Loucy (cell line): Measurements from ENCODE around the gene LMO2.
A peak's percentile ranks its signal among the peaks of the same experiment; 100 is the strongest.

Experiments
- H2AFZ ChIP-seq: fragments of 200-600 bp; sonication (generic); 2 replicates; pipeline ENCODE4 v1.6.0; 2016; ENCODE audit warnings: antibody characterized with exemption, mild to moderate bottlenecking, low read length, moderate library complexity
- H3F3A ChIP-seq: fragments of 200-600 bp; 2 replicates; pipeline ENCODE4 v1.6.0; 2016; ENCODE audit warnings: antibody characterized with exemption, low read depth, mild to moderate bottlenecking
- H3K27me3 ChIP-seq: fragments of 200-600 bp; sonication (generic); 2 replicates; pipeline ENCODE4 v1.6.1; 2014; ENCODE audit warnings: low read length, mild to moderate bottlenecking; ENCODE audit not compliant: insufficient read depth, poor library complexity, severe bottlenecking
- H3K36me3 ChIP-seq: fragments of 200-600 bp; sonication (generic); 2 replicates; pipeline ENCODE4 v1.6.1; 2016; ENCODE audit warnings: low read length; ENCODE audit not compliant: insufficient read depth
- H3K4me1 ChIP-seq: fragments of 200-600 bp; sonication (generic); 2 replicates; pipeline ENCODE4 v1.5.1; 2014; ENCODE audit warnings: low read length, mild to moderate bottlenecking; ENCODE audit not compliant: insufficient read depth, poor library complexity, severe bottlenecking
- H3K4me2 ChIP-seq: fragments of 200-600 bp; sonication (generic); 2 replicates; pipeline ENCODE4 v1.6.0; 2014; ENCODE audit warnings: antibody characterized with exemption, low read length, low read depth, mild to moderate bottlenecking; ENCODE audit not compliant: poor library complexity, severe bottlenecking
- H3K4me3 ChIP-seq: fragments of 200-600 bp; sonication (generic); 2 replicates; pipeline ENCODE4 v1.5.1; 2014; ENCODE audit warnings: low read length, mild to moderate bottlenecking, mixed read lengths; ENCODE audit not compliant: poor library complexity, severe bottlenecking
- H3K79me2 ChIP-seq: fragments of 200-600 bp; sonication (generic); 2 replicates; pipeline ENCODE4 v1.6.1; 2014; ENCODE audit warnings: low read length; ENCODE audit not compliant: insufficient read depth
- H3K9ac ChIP-seq: fragments of 200-600 bp; sonication (generic); 2 replicates; pipeline ENCODE4 v1.6.0; 2014; ENCODE audit warnings: mild to moderate bottlenecking, low read depth, low read length, moderate library complexity; ENCODE audit not compliant: poor library complexity, severe bottlenecking
- H3K9me2 ChIP-seq: fragments of 200-600 bp; sonication (generic); replicated peaks from 2 replicates; pipeline ENCODE4 v1.6.1; 2016; ENCODE audit warnings: low read depth, low read length, mixed read lengths
- H3K9me3 ChIP-seq: fragments of 200-600 bp; sonication (generic); 2 replicates; pipeline ENCODE4 v1.6.1; 2014; ENCODE audit warnings: mild to moderate bottlenecking, antibody characterized with exemption, low read length, low read depth; ENCODE audit not compliant: insufficient read depth
- H4K20me1 ChIP-seq: fragments of 200-600 bp; sonication (generic); 2 replicates; pipeline ENCODE4 v1.6.0; 2014; ENCODE audit warnings: antibody characterized with exemption, low read length, mild to moderate bottlenecking; ENCODE audit not compliant: insufficient read depth, poor library complexity, severe bottlenecking
- EZH2phosphoT487 ChIP-seq: fragments of 200-600 bp; IDR thresholded peaks from 2 replicates; pipeline ENCODE4 v1.6.1; 2018; ENCODE audit warnings: antibody characterized with exemption, mild to moderate bottlenecking, moderate library complexity, borderline replicate concordance
- TF ChIP-seq, protein P1 (sequence below): fragments of 200-600 bp; sonication (generic); conservative IDR thresholded peaks from 2 replicates; pipeline ENCODE4 v1.5.1; 2014; ENCODE audit warnings: mild to moderate bottlenecking, antibody characterized with exemption, low read length

The LMO2 gene

DNA sequence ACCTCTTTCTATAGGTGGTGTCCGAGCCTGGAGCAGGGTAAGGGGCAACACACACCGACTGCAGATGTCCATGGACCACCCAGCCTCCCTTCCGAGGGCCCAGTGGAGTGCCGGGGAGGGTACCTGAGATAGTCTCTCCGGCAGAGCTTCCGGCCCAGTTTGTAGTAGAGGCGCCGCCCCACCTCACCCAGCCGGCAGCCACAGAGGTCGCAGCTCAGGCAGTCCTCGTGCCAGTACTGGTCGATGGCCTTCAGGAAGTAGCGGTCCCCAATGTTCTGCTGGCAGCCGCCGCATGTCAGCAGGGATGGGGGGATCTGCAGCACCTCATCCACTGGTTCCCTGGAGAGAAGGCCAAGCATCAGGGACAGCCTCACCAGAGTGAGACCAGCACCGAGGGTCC, 27.4 kb downstream of the LMO2 start:
- Histone ChIP-seq H3K27me3 (no peaks in the 10 kb centered on the region), H3K9me2 (no peaks in the 10 kb centered on the region), H3K4me3 (no peak overlapping the region), H3F3A (no peaks in the 10 kb centered on the region; the same call in 1 of the 2 replicates), H4K20me1 (peaks cover 3% of the 10 kb centered on the region), H3K4me1 (peaks cover 25% of the 10 kb centered on the region), H3K79me2 (peaks cover 69% of the 10 kb centered on the region; the same call in 1 of the 2 replicates), H3K9ac (no peak overlapping the region), H3K9me3 (no peaks in the 10 kb centered on the region), H3K4me2 (peak overlapping the region; percentile 45), H3K36me3 (peaks cover 23% of the 10 kb centered on the region; the same call in 1 of the 2 replicates), H2AFZ (no peak overlapping the region)
- no peak for TF ChIP-seq EZH2phosphoT487
- TF ChIP-seq, protein P1, sequence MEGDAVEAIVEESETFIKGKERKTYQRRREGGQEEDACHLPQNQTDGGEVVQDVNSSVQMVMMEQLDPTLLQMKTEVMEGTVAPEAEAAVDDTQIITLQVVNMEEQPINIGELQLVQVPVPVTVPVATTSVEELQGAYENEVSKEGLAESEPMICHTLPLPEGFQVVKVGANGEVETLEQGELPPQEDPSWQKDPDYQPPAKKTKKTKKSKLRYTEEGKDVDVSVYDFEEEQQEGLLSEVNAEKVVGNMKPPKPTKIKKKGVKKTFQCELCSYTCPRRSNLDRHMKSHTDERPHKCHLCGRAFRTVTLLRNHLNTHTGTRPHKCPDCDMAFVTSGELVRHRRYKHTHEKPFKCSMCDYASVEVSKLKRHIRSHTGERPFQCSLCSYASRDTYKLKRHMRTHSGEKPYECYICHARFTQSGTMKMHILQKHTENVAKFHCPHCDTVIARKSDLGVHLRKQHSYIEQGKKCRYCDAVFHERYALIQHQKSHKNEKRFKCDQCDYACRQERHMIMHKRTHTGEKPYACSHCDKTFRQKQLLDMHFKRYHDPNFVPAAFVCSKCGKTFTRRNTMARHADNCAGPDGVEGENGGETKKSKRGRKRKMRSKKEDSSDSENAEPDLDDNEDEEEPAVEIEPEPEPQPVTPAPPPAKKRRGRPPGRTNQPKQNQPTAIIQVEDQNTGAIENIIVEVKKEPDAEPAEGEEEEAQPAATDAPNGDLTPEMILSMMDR: no peak

DNA sequence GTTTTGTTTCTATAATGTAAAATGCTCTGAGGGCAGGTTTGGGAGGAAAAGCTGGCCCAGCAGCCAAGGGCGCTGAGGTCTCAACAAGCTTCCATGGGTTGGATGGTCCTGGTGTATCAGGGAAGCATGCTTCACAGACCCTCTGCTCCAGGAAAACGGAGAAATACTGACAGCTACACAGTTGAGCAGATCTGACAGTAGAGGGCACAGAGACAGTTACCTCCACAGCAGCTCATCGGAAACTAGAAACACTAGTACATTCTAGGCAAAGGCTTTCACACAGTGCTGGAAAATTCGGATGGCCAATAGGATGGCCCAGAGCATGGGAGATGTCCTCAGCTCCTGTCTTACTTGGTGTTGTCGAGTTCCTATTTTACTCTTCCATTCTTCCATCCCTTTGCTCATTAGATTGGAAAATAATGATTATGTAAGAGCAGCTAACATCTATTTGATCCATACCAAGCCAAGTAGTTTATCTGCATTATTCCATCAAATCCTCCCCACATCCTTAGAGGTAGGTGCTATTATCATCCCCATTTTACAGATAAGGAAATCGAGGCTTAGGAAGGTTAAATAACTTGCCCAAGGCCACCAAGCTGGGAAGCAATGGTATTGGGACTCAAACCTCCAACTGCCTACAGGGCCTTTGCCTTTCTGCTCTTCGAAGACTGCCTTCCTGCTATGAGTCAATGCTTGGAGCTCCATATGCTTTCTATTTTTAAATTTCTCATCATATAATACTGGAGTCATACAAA, 28.3 kb downstream of the LMO2 start:
- no peak for TF ChIP-seq EZH2phosphoT487
- TF ChIP-seq, protein P1: no peak; the same call in 1 of the 2 replicates
- Histone ChIP-seq H3K79me2 (peaks cover 63% of the 10 kb centered on the region; the same call in 1 of the 2 replicates), H3K9me2 (no peaks in the 10 kb centered on the region), H4K20me1 (peaks cover under 1% of the 10 kb centered on the region), H3K4me1 (peaks cover 21% of the 10 kb centered on the region), H3K36me3 (peaks cover 32% of the 10 kb centered on the region; the same call in 1 of the 2 replicates), H3K9me3 (no peaks in the 10 kb centered on the region), H3K27me3 (no peaks in the 10 kb centered on the region), H3K4me3 (no peak overlapping the region), H3K9ac (no peak overlapping the region), H2AFZ (no peak overlapping the region), H3F3A (no peaks in the 10 kb centered on the region; the same call in 1 of the 2 replicates), H3K4me2 (peak overlapping the region; percentile 6)

DNA sequence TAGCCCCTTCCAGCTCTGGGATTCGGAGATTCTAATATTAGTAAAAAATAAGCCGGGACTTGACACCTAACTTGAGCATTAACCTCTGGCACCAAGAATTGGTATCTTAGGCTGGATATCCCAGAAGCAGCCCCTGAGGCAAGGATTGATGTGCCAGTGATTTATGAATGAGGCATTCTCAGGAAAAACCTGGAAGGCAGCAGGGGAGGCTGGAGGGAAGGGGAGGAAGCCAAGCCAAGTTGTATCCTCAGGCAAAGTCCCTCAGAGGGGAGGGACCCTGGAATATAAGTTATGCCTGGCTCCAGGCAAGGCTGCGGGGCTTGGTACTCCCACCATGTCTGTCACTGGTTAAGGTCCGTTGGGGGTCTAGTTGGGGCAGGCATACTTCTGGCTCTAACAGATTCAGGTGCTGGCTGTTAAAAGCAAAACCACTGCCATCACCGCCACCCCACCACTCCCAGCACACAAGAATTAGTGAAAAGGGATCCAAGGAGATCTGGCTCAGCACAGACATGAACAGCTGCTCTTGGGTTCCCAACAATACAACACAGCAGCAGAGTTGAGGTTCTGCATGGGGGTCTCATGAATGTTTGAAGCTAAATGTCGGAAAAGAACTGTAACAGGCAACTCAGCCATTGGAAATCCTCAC, 29.8 kb downstream of the LMO2 start:
- no peak overlapping the region for H3K4me3 ChIP-seq
- H3K9ac ChIP-seq: no peak overlapping the region
- no peaks in the 10 kb centered on the region for H3F3A ChIP-seq
- no peaks in the 10 kb centered on the region for H3K9me2 ChIP-seq
- no peaks in the 10 kb centered on the region for H3K9me3 ChIP-seq
- TF ChIP-seq, protein P1: no peak
- TF ChIP-seq EZH2phosphoT487: no peak
- H4K20me1 ChIP-seq: no peaks in the 10 kb centered on the region
- H2AFZ ChIP-seq: no peak overlapping the region
- peaks cover 32% of the 10 kb centered on the region; the same call in 1 of the 2 replicates for H3K36me3 ChIP-seq
- peaks cover 47% of the 10 kb centered on the region; the same call in 1 of the 2 replicates for H3K79me2 ChIP-seq
- peaks cover 7% of the 10 kb centered on the region for H3K4me1 ChIP-seq
- no peaks in the 10 kb centered on the region for H3K27me3 ChIP-seq
- no peak overlapping the region for H3K4me2 ChIP-seq
